GM12892 (cell line): ENCODE measurements around the gene PRKN.

Experiments
- DNase-seq: peaks from one replicate; pipeline ENCODE4 v3.0.0; 2011; ENCODE audit not compliant: insufficient read length
- FAIRE-seq: peaks from 2 replicates; lab custom pipeline; 2011; peaks lifted over from hg19 to GRCh38; lab: Jason Lieb, UNC
- POLR2A ChIP-seq: IDR thresholded peaks from 2 replicates; pipeline ENCODE4 v1.6.1; 2011; ENCODE audit warnings: low read depth, low read length, control low read depth
- POLR2AphosphoS5 ChIP-seq: IDR thresholded peaks from 2 replicates; pipeline ENCODE4 v1.6.1; 2011; ENCODE audit warnings: low read depth, low read length, control low read depth
- TAF1 ChIP-seq: IDR thresholded peaks from 2 replicates; pipeline ENCODE4 v1.6.1; 2011; ENCODE audit warnings: low read depth, mild to moderate bottlenecking, control low read depth, low read length, borderline replicate concordance

Gene PRKN

GRCh38 chr6:162068340-162068739 lies 659.2 kb downstream of the PRKN start:
- DNase-seq (no peak), FAIRE-seq (no peak)
- TF ChIP-seq POLR2AphosphoS5 = no peak
- no peak for TF ChIP-seq TAF1
- no peak for TF ChIP-seq POLR2A

DNA sequence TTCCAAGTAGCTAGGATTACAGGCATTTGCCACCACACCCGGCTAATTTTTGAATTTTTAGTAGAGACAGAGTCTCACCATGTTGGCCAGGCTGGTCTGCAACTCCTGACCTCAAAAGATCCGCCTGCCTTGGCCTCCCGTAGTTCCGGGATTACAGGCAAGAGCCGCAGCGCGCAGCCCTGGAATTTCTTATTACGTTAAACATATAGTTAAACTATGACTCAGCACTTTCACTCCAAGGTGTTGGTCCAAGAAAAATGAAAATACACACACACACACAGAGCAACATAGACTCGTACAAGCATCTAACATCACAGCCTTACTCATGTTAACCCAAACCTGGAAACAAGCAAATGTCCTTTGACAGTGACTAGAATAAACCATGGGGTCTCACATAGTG lies 663.9 kb downstream of the PRKN start:
- DNase-seq = no peak
- TF ChIP-seq POLR2A (no peak), TAF1 (no peak), POLR2AphosphoS5 (no peak)
- FAIRE-seq = no peak

DNA sequence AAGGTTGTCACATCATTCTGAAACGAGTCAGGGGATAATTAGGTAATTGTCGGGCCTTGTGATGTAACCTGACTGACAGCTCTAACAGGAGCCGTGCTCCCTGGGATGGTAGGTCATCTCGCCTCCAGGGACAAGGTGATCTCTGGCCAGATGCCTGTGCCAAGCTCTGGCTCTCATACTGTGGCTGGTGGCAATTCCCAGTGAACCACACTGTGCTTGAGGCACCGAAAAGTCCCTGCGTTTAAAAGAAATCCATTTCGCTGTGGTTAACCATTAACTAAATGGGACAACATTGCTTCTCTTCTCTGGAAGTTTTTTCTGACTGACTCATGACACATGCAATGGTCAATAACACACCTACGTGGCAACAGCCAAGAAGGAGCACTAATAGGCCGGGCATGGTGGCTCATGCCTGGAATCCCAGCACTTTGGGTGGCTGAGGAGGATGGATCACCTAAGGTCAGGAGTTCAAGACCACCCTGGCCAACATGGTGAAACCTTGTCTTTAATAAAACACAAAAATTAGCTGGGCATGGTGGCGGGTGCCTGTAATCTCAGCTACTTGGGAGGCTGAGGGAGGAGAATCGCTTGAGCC lies 669.2 kb downstream of the PRKN start:
- no peak for FAIRE-seq
- TF ChIP-seq POLR2A (no peak), TAF1 (no peak), POLR2AphosphoS5 (no peak)
- DNase-seq = no peak

- DNase-seq = no peak
- TF ChIP-seq POLR2AphosphoS5 = no peak
- no peak for TF ChIP-seq POLR2A
- no peak for TF ChIP-seq TAF1
- no peak for FAIRE-seq
Measured at GRCh38 chr6:162056745-162057144, 670.8 kb downstream of the PRKN start.

GRCh38 chr6:162056061-162056460 lies 671.5 kb downstream of the PRKN start:
- DNase-seq = no peak
- FAIRE-seq = no peak
- TF ChIP-seq POLR2A (no peak), POLR2AphosphoS5 (no peak), TAF1 (no peak)

- FAIRE-seq (no peak), DNase-seq (no peak)
- no peak for TF ChIP-seq POLR2AphosphoS5
- no peak for TF ChIP-seq TAF1
- TF ChIP-seq POLR2A = no peak
Measured at GRCh38 chr6:162055365-162055764, 672.2 kb downstream of the PRKN start.

- TF ChIP-seq POLR2A (no peak), TAF1 (no peak)
- no peak for DNase-seq
- FAIRE-seq = no peak
Measured at GRCh38 chr6:162053084-162053483, 674.5 kb downstream of the PRKN start.

- DNase-seq = no peak
- no peak for FAIRE-seq
- TF ChIP-seq POLR2A = no peak
- TF ChIP-seq POLR2AphosphoS5 = no peak
- no peak for TF ChIP-seq TAF1
Measured at GRCh38 chr6:162050579-162050978, 677.0 kb downstream of the PRKN start.

- TF ChIP-seq POLR2A (no peak), TAF1 (no peak), POLR2AphosphoS5 (no peak)
- FAIRE-seq (no peak), DNase-seq (no peak)
Measured at GRCh38 chr6:162046324-162046723, 681.2 kb downstream of the PRKN start.

GRCh38 chr6:162032620-162033019 lies 694.9 kb downstream of the PRKN start:
- TF ChIP-seq POLR2AphosphoS5 = no peak
- no peak for TF ChIP-seq TAF1
- no peak for TF ChIP-seq POLR2A
- FAIRE-seq (no peak), DNase-seq (no peak)

DNA sequence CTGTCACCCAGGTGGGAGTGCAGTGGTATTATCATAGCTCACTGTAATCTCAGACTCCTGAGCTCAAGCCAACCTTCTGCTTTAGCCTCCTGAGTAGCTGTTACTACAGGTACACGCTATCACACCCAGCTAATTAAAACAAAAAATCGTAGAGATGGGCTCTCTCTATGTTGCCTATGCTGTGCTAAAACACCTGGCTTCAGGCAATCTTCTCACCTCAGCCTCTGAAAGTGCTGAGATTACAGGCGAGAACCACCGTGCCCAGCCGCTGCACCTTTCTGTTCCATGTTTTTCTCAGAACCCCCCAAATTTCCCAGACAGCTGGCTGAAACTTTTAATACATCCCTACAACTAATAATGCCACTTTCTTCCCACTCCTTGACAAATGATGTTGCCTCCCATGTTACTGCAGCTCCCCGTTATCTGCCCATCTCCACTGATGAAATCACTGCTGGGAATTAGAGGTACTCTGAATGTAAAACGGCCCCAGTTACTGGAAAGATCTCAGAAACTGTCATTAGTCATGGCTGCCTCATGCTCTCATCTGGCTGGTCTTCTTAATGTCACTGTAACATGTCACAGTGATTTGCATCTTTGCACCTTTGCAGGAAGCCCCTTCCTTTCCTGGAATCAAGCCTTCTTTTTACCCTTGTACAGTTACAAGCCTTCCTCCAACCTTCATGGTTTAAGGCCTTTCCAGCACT lies 697.5 kb downstream of the PRKN start:
- DNase-seq = no peak
- no peak for TF ChIP-seq TAF1
- no peak for TF ChIP-seq POLR2A
- TF ChIP-seq POLR2AphosphoS5 = no peak
- FAIRE-seq = no peak

- FAIRE-seq (no peak), DNase-seq (no peak)
- TF ChIP-seq TAF1 (no peak), POLR2AphosphoS5 (no peak), POLR2A (no peak)
Measured at GRCh38 chr6:162026843-162027242, 700.7 kb downstream of the PRKN start.

DNA sequence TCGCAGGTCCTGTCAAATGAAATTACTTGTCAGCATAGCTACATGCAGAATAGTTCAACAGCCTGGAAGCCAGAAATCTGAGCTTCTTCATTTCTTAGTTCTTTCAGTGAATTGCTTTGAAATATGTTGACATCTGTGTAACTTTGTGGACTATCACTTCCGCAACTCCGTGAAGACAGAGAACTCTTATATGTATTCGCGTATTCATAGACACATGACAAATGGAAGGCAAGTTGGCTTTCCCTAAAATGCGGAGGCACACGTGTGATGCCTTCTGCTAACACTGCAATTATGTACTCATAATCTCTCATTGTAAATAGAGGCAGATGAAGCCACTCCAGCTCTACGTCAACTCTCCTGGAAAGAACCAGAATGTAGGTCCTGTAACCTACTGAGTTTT lies 701.5 kb downstream of the PRKN start:
- DNase-seq (no peak), FAIRE-seq (no peak)
- no peak for TF ChIP-seq POLR2A
- TF ChIP-seq TAF1 = no peak
- no peak for TF ChIP-seq POLR2AphosphoS5
